NCI-H2227 (cell line): ENCODE results near the gene NEBL.
A peak's percentile ranks its signal among the peaks of the same experiment; 100 is the strongest.

Source experiments
- DNase-seq: peaks from one replicate; lab custom pipeline; 2025; ENCODE audit not compliant: unreplicated experiment; lab: John Stamatoyannopoulos, UW

The NEBL gene

DNA sequence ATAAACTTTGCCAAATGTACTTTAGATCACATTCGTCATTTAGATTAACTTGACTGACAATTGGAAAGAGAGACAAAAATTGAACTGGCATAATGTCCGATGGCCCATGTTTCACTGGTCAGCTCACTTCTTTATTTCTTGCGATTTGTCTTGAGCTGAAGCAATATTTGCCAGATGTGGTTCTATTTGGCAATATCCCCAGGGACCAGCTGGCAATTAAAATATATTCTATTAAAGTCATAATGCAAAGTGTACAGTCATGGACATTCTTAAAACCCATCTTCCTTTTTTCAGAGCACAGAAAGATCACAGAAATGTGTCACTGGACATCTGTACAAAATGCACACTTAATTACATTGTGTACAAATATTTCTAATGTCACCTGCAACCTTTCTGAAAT, 26.3 kb downstream of the NEBL start:
- no peak for DNase-seq

DNA sequence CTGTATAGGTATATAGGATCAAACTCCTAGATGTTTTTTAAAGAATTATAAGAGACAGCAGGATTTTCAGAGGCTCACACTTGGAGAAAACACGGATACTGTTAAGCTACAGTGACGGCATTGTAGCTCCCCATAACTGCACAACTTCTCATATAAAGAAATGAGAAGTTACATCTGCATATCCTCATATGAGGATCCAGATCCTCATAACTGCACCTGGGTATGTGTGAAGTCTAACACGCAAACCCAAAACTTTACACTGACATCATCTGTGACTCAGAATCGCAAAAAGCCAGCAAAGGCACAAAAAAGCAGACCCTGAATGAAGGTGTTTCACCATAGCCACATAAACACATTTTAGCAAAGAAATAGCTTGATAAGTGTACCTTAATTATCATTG, 34.1 kb downstream of the NEBL start:
- DNase-seq = no peak

DNA sequence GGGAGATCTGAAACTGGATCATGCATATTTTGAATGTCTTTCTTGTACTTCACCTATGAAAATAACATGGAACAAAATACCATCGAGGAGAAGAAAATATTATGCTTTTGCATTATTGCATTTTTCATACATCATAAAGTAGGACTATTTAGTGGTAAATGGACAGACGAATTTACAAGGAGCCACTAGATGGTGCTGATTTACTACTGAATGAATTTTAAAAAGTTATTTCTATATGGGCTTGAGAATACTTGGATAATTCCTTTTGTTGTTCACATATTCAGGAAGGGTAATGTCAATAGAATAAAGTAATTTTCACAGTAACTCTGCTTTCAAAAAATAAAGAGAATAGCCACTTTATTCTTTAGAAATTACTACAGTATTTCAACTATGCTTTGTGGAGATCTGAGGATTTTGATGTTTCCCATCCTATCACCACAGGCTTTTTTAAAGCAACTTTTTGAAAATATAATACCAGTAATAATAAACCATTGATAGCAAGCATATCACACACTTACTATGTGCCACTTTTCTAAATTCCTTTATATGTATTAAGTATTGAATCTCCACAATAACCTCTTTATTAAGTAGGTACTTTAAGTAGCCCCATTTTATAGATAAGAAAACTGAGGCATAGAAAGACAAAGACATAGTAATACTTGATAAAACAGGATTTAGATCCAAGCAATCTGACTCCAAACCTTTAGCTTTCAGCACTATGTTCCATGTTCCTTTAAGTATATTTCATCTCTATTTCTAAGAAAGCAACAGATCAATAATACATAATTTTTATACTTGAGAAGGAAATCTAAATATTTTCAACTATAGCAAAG, 38.6 kb downstream of the NEBL start:
- peak; percentile 48 for DNase-seq

- no peak for DNase-seq
Observed at GRCh38 chr10:20856484-20856883, 40.6 kb downstream of the NEBL start.

- peak; percentile 6 for DNase-seq
Observed at GRCh38 chr10:20855398-20856038, 41.6 kb downstream of the NEBL start.

GRCh38 chr10:20853276-20853675, 43.8 kb downstream of the NEBL start:
- DNase-seq = no peak

DNA sequence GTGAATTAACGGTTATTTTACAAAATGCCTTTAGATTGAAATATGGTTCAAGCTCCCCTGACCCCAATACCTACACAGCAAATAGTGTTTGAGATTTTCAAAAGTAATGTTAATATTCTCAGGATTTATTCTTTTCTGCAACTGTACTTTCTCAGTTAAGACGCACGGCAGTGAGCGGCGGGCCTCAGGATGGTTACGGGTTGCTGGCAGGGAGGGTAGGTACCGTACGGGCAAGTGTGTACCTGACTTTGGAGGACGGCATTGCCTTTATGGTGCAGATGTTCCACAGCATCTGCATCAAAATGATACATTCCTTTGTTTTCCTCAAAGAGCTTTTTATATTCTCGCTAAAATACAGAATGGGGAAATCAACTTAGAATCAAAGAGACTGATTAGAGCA, 44.8 kb downstream of the NEBL start:
- DNase-seq = no peak

- no peak for DNase-seq
Observed at GRCh38 chr10:20847512-20847911, 49.6 kb downstream of the NEBL start.

DNA sequence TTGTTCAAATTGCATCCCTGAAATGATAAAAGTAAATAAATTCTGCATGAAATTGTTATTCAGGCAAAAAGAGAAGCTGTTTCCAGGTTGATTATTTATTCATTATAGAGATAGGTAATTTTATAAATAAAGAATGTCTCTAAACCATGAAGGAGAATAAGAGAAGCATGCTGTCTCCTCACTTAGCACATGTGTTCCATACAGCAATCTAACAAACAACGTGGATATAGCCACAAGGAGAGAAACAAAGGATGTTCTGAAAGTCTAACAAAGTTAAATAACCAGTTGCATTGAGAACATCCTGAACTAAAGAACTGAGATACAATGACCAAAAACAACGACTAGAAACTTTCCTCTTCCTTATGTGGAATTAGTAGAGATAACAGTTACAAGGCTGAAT, 50.8 kb downstream of the NEBL start:
- no peak for DNase-seq

DNA sequence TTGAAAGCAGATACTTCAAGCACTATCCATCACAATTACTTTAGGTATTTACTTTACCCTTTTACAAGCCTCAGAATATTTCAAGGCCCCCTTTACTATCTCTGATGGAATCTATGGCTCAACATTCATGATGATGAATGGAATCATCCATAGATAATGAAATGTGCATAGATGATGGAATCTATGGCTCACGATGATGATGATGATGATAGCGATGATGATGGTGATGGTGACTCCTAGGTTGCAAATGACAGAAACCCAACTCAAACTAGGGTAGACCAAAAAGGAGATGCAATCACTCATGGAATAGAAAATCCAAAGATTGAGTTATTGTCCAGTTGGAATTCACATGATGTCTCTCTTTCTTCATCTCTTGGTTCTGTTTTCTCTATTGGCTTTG, 55.7 kb downstream of the NEBL start:
- no peak for DNase-seq

- DNase-seq = no peak
Observed at GRCh38 chr10:20839910-20840309, 57.2 kb downstream of the NEBL start.

DNA sequence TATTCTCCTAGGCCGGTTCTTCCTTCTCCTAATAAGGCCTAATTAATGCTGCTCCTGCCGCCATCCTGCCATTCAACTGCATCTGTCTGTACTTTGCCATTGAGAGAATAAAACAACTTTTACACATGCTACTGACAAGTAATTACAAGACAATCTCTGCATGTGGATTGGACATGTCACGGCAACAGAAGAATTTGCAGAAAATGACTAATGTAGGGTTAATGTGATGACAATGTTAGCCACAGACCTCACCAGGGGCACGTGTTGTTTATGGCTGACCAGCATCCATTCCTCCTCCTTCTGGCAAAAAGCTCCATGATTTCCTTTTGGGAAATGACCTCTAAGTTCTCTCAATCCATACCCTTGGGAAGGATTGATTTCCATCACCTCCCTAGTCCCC, 58.0 kb downstream of the NEBL start:
- DNase-seq = no peak

GRCh38 chr10:20836401-20836800, 60.7 kb downstream of the NEBL start:
- DNase-seq = no peak

- DNase-seq = no peak
Observed at GRCh38 chr10:20835335-20835734, 61.8 kb downstream of the NEBL start.

DNA sequence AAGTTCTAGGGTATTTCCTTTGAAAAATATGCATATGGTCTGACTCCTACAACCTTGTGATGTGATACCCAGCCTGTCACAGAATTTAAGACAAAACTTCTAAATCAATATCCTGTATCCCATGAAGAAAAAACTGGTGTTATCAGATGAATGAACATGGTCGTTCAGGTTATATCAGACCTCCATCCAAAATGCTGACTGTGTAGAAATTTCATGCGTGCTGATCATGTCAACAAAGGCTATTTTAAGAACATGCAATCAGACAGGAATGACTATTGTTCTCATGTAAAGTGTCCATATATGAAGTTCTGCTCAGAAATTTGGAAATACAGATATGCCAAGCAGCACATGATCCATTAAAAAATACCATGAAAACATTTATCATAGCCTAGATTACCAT, 62.3 kb downstream of the NEBL start:
- no peak for DNase-seq

- DNase-seq = no peak
Observed at GRCh38 chr10:20822825-20823224, 74.3 kb downstream of the NEBL start.

- DNase-seq = no peak
Observed at GRCh38 chr10:20817646-20818045, 79.5 kb downstream of the NEBL start.

GRCh38 chr10:20817116-20817515, 80.0 kb downstream of the NEBL start:
- DNase-seq = no peak

GRCh38 chr10:20814116-20814515, 83.0 kb downstream of the NEBL start:
- DNase-seq = no peak

- DNase-seq = no peak
Observed at GRCh38 chr10:20811131-20811530, 86.0 kb downstream of the NEBL start.

GRCh38 chr10:20809631-20810030, 87.5 kb downstream of the NEBL start:
- DNase-seq = no peak

GRCh38 chr10:20806487-20806886, 90.6 kb downstream of the NEBL start:
- no peak for DNase-seq

DNA sequence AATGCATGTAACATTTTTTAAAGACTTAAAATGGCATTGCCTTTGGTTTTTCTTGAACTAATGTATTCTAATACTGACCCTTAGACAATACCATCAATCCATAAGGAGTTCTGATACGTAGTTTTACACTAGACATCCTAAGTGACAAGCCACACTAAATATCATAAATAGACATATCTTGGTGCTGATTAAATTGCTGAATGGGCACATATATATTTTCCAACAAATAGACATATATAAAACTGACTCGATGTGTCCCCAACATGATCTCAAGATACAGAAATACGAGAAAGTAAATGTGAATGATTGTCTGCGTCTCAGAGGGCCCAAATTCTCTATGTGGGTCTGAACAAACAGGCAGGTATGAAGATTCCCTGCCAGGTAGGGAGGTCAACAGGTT, 99.8 kb downstream of the NEBL start:
- DNase-seq = no peak
